Measurements from ENCODE around the gene WWOX.

GRCh38 chr16:79211586-79211985 lies 1112.1 kb downstream of the WWOX start:
- no peak for TF ChIP-seq PBX3 (IDR thresholded peaks at IDR 0.05)
- TF ChIP-seq POLR2AphosphoS2 (conservative IDR thresholded peaks at IDR 0.05; ENCODE audit: low read length): no peak
- no peak for TF ChIP-seq CTCF (IDR thresholded peaks at IDR 0.05)
- no peak for TF ChIP-seq MAFK (IDR thresholded peaks at IDR 0.05; ENCODE audit: partially characterized antibody)
- no peak for TF ChIP-seq BHLHE40 (IDR thresholded peaks at IDR 0.05; ENCODE audit: low read depth, low read length)
- no peak for TF ChIP-seq NR3C1 (IDR thresholded peaks at IDR 0.05)
- no peak for TF ChIP-seq ESRRA (IDR thresholded peaks at IDR 0.05; ENCODE audit: borderline replicate concordance, low read length)
- TF ChIP-seq PHF8 (IDR thresholded peaks at IDR 0.05; ENCODE audit: borderline replicate concordance, low read depth): no peak
- TF ChIP-seq ZFP36 (IDR thresholded peaks at IDR 0.05; ENCODE audit: borderline replicate concordance, partially characterized antibody): no peak
- no peak for TF ChIP-seq JUN (IDR thresholded peaks at IDR 0.05)
- no peak for TF ChIP-seq CEBPB (IDR thresholded peaks at IDR 0.05)
- no peak for TF ChIP-seq EHF (CRISPR knock-in tag; IDR thresholded peaks at IDR 0.05)
- no peak for TF ChIP-seq MAX (IDR thresholded peaks at IDR 0.05)
- TF ChIP-seq POLR2A (IDR thresholded peaks at IDR 0.05; ENCODE audit: low read length): no peak
